ENCODE data around the gene ARPIN.
"Not testable (repeated sequence)": the region's sequence is repeated elsewhere in the genome, so short reads cannot be mapped to it uniquely, and the experiment has no call there.

Gene ARPIN

GRCh38 chr15:89875741-89876140 is 37.0 kb downstream of the ARPIN start:
- DNase-seq, result no peak

- peak; percentile 79 to 80 for DNase-seq
Observed at GRCh38 chr15:89874926-89875564, 37.7 kb downstream of the ARPIN start.

- DNase-seq, result no peak
Observed at GRCh38 chr15:89870688-89871288, 42.0 kb downstream of the ARPIN start.

GRCh38 chr15:89870006-89870405 is 42.7 kb downstream of the ARPIN start:
- DNase-seq, result no peak

GRCh38 chr15:89869490-89869889 is 43.3 kb downstream of the ARPIN start:
- not testable (repeated sequence) for DNase-seq

- DNase-seq, result no peak
Observed at GRCh38 chr15:89864958-89865739, 47.6 kb downstream of the ARPIN start.

GRCh38 chr15:89863918-89864317 is 48.8 kb downstream of the ARPIN start:
- DNase-seq, result no peak

- DNase-seq, result no peak
Observed at GRCh38 chr15:89860891-89861290, 51.9 kb downstream of the ARPIN start.

- no peak for DNase-seq
Observed at GRCh38 chr15:89860431-89860830, 52.3 kb downstream of the ARPIN start.

GRCh38 chr15:89858661-89859458 is 53.9 kb downstream of the ARPIN start:
- DNase-seq, result no peak

- DNase-seq, result no peak
Observed at GRCh38 chr15:89857673-89858072, 55.1 kb downstream of the ARPIN start.

- no peak for DNase-seq
Observed at GRCh38 chr15:89855948-89856347, 56.8 kb downstream of the ARPIN start.

GRCh38 chr15:89854863-89855262 is 57.9 kb downstream of the ARPIN start:
- not testable (repeated sequence) for DNase-seq

GRCh38 chr15:89852342-89852995 is 60.3 kb downstream of the ARPIN start:
- no peak for DNase-seq

GRCh38 chr15:89851673-89852341 is 60.9 kb downstream of the ARPIN start:
- DNase-seq, result no peak

GRCh38 chr15:89848970-89849292 is 63.8 kb downstream of the ARPIN start:
- DNase-seq, result no peak

- DNase-seq, result no peak
Observed at GRCh38 chr15:89847101-89847500, 65.7 kb downstream of the ARPIN start.

- no peak for DNase-seq
Observed at GRCh38 chr15:89845305-89845893, 67.4 kb downstream of the ARPIN start.

All from CD4-positive, alpha-beta T cell treated with Interleukin-1 beta for 1 hour (primary cell).